Lower leg skin (tissue), 4 donors: Measurements from ENCODE around the gene SATB1. TPM values are rescaled to one million over a fixed set of nuclear protein-coding genes. Genes with fewer than 3 reads are reported as not detected.
"Not testable (repeated sequence)": the region's sequence is repeated elsewhere in the genome, so short reads cannot be mapped to it uniquely, and the experiment has no call there.

Experiments
- DNase-seq, 2 donors: peaks; one replicate each; pipeline ENCODE4 v3.0.0-alpha.2; 2019; ENCODE audit warnings: low spot score in 2 of 2
- H3K4me3 ChIP-seq: fragments of 200-600 bp; sonication (generic); 2 replicates; pipeline ENCODE4 v1.5.1; 2017; ENCODE audit warnings: mild to moderate bottlenecking, low read depth; ENCODE audit not compliant: poor library complexity, severe bottlenecking
- CTCF ChIP-seq, 3 donors: fragments of 450-650 bp; IDR thresholded peaks; one replicate each; pipeline ENCODE4 v1.5.1; 2016; ENCODE audit warnings: antibody characterized with exemption in 3 of 3, mild to moderate bottlenecking in 3 of 3, moderate library complexity in 2 of 3
- POLR2A ChIP-seq, 2 donors: fragments of 450-650 bp; IDR thresholded peaks; one replicate each; pipeline ENCODE4 v1.6.1; 2016 to 2017; ENCODE audit warnings: antibody characterized with exemption in 2 of 2, mild to moderate bottlenecking in 1 of 2, moderate library complexity in 1 of 2
- WGBS, 2 donors: methylation state at CpG; one replicate each; pipeline ENCODE4 v1.1.5; 2018; 5-methylcytosine and 5-hydroxymethylcytosine counted together
- intact Hi-C: fragments of 100-400 bp; cut with DNase I; formaldehyde crosslinking; loops from one replicate; pipeline ENCODE4 v1.15.0; 2023; ENCODE audit warnings: low total_unique reads
- total RNA-seq, 4 donors: library from RNA; depleted of rRNA; stranded (reverse); fragments of >200 nt; gene quantifications; one replicate each; pipeline ENCODE4 v1.1.0, GENCODE V29; 2016

The SATB1 gene
- total RNA-seq, 4 donors from 2014 or later = 16.9 to 33.8 (median 25.7) TPM

GRCh38 chr3:18343809-18344208 lies 81.3 kb downstream of the SATB1 start:
- no peak for DNase-seq
- no peak for TF ChIP-seq POLR2A (IDR thresholded peaks at IDR 0.05)
- no peak for TF ChIP-seq CTCF (IDR thresholded peaks at IDR 0.05)
- intact Hi-C loops = no loop called here
- 60 to 70% methylated on average over 2 of the region's 2 CpGs for WGBS, 2 donors
- no peak overlapping the region for H3K4me3 ChIP-seq

GRCh38 chr3:18338827-18339514 lies 86.2 kb downstream of the SATB1 start:
- no peak for DNase-seq
- intact Hi-C loops = no loop called here
- H3K4me3 ChIP-seq = no peak overlapping the region
- WGBS, 2 donors = 81 to 88% methylated on average over 11 of the region's 11 CpGs
- no peak for TF ChIP-seq CTCF (IDR thresholded peaks at IDR 0.05)
- no peak for TF ChIP-seq POLR2A (IDR thresholded peaks at IDR 0.05)

- DNase-seq = no peak
- H3K4me3 ChIP-seq = no peak overlapping the region
- intact Hi-C loops = no loop called here
- TF ChIP-seq CTCF (IDR thresholded peaks at IDR 0.05) = no peak
- no peak for TF ChIP-seq POLR2A (IDR thresholded peaks at IDR 0.05)
- WGBS, 2 donors = 81 to 86% methylated on average over 1 of the region's 1 CpG
Observed at GRCh38 chr3:18337231-18337630, 87.9 kb downstream of the SATB1 start.

- DNase-seq = no peak
- intact Hi-C loops = no loop called here
- no peak for TF ChIP-seq CTCF (IDR thresholded peaks at IDR 0.05)
- TF ChIP-seq POLR2A (IDR thresholded peaks at IDR 0.05) = no peak
- H3K4me3 ChIP-seq = no peak overlapping the region
Observed at GRCh38 chr3:18334837-18335601, 90.1 kb downstream of the SATB1 start.

- WGBS, 2 donors = 64 to 85% methylated on average over 22 to 25 of the region's 25 CpGs
- DNase-seq, intact Hi-C loops, H3K4me3 ChIP-seq: not testable (repeated sequence)
Observed at GRCh38 chr3:18330772-18331441, 94.2 kb downstream of the SATB1 start.

GRCh38 chr3:18308096-18308650 lies 117.0 kb downstream of the SATB1 start:
- intact Hi-C loops = no loop called here
- DNase-seq = no peak
- no peak for TF ChIP-seq POLR2A (IDR thresholded peaks at IDR 0.05)
- TF ChIP-seq CTCF (IDR thresholded peaks at IDR 0.05) = no peak
- H3K4me3 ChIP-seq = no peak overlapping the region
- WGBS, 2 donors = 40 to 52% methylated on average over 5 of the region's 5 CpGs
